Measurements from ENCODE around the gene DOCK4.

Gene DOCK4

GRCh38 chr7:111873963-111874690, 332.1 kb downstream of the DOCK4 start:
- TF ChIP-seq YY1 (IDR thresholded peaks at IDR 0.05; ENCODE audit: low read depth), result no peak
- no peak for TF ChIP-seq TAF1 (IDR thresholded peaks at IDR 0.05; ENCODE audit: low read depth)
- TF ChIP-seq TEAD4 (IDR thresholded peaks at IDR 0.05), result no peak
- TF ChIP-seq REST (IDR thresholded peaks at IDR 0.05; ENCODE audit: low read depth), result no peak
- TF ChIP-seq NFIC (IDR thresholded peaks at IDR 0.05), result no peak
- no peak for TF ChIP-seq CEBPB (IDR thresholded peaks at IDR 0.05)
- TF ChIP-seq, protein P1, sequence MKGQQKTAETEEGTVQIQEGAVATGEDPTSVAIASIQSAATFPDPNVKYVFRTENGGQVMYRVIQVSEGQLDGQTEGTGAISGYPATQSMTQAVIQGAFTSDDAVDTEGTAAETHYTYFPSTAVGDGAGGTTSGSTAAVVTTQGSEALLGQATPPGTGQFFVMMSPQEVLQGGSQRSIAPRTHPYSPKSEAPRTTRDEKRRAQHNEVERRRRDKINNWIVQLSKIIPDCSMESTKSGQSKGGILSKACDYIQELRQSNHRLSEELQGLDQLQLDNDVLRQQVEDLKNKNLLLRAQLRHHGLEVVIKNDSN (IDR thresholded peaks at IDR 0.05), result no peak
- TF ChIP-seq RAD21 (IDR thresholded peaks at IDR 0.05; ENCODE audit: low read depth), result no peak
- no peak for TF ChIP-seq FOXM1 (IDR thresholded peaks at IDR 0.05; ENCODE audit: borderline replicate concordance, low read depth)
- TF ChIP-seq, protein P2, sequence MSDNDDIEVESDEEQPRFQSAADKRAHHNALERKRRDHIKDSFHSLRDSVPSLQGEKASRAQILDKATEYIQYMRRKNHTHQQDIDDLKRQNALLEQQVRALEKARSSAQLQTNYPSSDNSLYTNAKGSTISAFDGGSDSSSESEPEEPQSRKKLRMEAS (IDR thresholded peaks at IDR 0.05), result no peak
- TF ChIP-seq EP300 (IDR thresholded peaks at IDR 0.05; ENCODE audit: borderline replicate concordance), result no peak
- TF ChIP-seq CREB1 (IDR thresholded peaks at IDR 0.05; ENCODE audit: low read depth), result no peak
- TF ChIP-seq ZBTB7A (IDR thresholded peaks at IDR 0.05; ENCODE audit: low read depth), result no peak
- no peak for TF ChIP-seq EGR1 (IDR thresholded peaks at IDR 0.05)
- no peak for TF ChIP-seq TCF12 (IDR thresholded peaks at IDR 0.05; ENCODE audit: low read depth)

GRCh38 chr7:111873326-111873646, 332.9 kb downstream of the DOCK4 start:
- TF ChIP-seq, protein P1 (IDR thresholded peaks at IDR 0.05), result no peak
- no peak for TF ChIP-seq TEAD4 (IDR thresholded peaks at IDR 0.05)

GRCh38 chr7:111872450-111873325, 333.5 kb downstream of the DOCK4 start:
- TF ChIP-seq EGR1 (IDR thresholded peaks at IDR 0.05), result no peak
- TF ChIP-seq, protein P2 (IDR thresholded peaks at IDR 0.05), result no peak
- no peak for TF ChIP-seq TEAD4 (IDR thresholded peaks at IDR 0.05)
- TF ChIP-seq NFIC (IDR thresholded peaks at IDR 0.05), result no peak
- no peak for TF ChIP-seq TCF12 (IDR thresholded peaks at IDR 0.05; ENCODE audit: low read depth)
- TF ChIP-seq CEBPB (IDR thresholded peaks at IDR 0.05), result no peak
- TF ChIP-seq TAF1 (IDR thresholded peaks at IDR 0.05; ENCODE audit: low read depth), result no peak
- no peak for TF ChIP-seq YY1 (IDR thresholded peaks at IDR 0.05; ENCODE audit: low read depth)
- TF ChIP-seq REST (IDR thresholded peaks at IDR 0.05; ENCODE audit: low read depth), result no peak
- TF ChIP-seq EP300 (IDR thresholded peaks at IDR 0.05; ENCODE audit: borderline replicate concordance), result no peak

GRCh38 chr7:111871283-111871682, 334.9 kb downstream of the DOCK4 start:
- TF ChIP-seq FOXM1 (IDR thresholded peaks at IDR 0.05; ENCODE audit: borderline replicate concordance, low read depth) (no peak), NFIC (IDR thresholded peaks at IDR 0.05) (no peak), REST (IDR thresholded peaks at IDR 0.05; ENCODE audit: low read depth) (no peak), TEAD4 (IDR thresholded peaks at IDR 0.05) (no peak), RAD21 (IDR thresholded peaks at IDR 0.05; ENCODE audit: low read depth) (no peak), TCF12 (IDR thresholded peaks at IDR 0.05; ENCODE audit: low read depth) (no peak), EGR1 (IDR thresholded peaks at IDR 0.05) (no peak), TAF1 (IDR thresholded peaks at IDR 0.05; ENCODE audit: low read depth) (no peak), EP300 (IDR thresholded peaks at IDR 0.05; ENCODE audit: borderline replicate concordance) (no peak), CREB1 (IDR thresholded peaks at IDR 0.05; ENCODE audit: low read depth) (no peak), YY1 (IDR thresholded peaks at IDR 0.05; ENCODE audit: low read depth) (no peak), CEBPB (IDR thresholded peaks at IDR 0.05) (no peak), ZBTB7A (IDR thresholded peaks at IDR 0.05; ENCODE audit: low read depth) (no peak)
- TF ChIP-seq, protein P1 (IDR thresholded peaks at IDR 0.05), result no peak
- TF ChIP-seq, protein P2 (IDR thresholded peaks at IDR 0.05), result no peak
